ENCODE measurements around the gene SLC38A3.

The SLC38A3 gene

DNA sequence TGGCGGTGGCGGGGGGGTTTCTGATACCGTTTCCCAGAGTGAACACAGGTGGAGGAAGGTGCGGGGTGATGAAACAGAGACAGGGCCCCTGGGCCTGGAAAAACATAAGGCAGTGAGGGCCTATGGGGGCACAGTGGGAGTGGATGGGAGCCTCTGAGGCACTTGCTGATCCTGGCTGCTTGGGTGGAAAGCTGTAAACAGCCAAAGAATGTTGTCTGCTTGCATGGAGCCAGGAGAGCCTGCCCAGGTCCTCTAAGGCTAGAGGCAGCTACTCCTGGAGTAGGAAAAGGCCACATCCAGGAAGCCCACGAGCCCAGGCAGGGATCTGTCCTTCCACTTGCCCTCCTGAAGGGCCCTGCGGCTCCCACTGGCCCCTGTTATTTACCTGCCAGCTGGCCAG lies 60.9 kb downstream of the SLC38A3 start:
- no peak for DNase-seq (ENCODE audit: low read depth)
- TF ChIP-seq, protein P1, sequence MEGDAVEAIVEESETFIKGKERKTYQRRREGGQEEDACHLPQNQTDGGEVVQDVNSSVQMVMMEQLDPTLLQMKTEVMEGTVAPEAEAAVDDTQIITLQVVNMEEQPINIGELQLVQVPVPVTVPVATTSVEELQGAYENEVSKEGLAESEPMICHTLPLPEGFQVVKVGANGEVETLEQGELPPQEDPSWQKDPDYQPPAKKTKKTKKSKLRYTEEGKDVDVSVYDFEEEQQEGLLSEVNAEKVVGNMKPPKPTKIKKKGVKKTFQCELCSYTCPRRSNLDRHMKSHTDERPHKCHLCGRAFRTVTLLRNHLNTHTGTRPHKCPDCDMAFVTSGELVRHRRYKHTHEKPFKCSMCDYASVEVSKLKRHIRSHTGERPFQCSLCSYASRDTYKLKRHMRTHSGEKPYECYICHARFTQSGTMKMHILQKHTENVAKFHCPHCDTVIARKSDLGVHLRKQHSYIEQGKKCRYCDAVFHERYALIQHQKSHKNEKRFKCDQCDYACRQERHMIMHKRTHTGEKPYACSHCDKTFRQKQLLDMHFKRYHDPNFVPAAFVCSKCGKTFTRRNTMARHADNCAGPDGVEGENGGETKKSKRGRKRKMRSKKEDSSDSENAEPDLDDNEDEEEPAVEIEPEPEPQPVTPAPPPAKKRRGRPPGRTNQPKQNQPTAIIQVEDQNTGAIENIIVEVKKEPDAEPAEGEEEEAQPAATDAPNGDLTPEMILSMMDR (conservative IDR thresholded peaks at IDR 0.05; ENCODE audit: low read depth, low read length) = no peak
- H3K4me3 ChIP-seq (ENCODE audit: low read depth, low read length) = no peak overlapping the region

GRCh38 chr3:50266836-50267235 lies 61.8 kb downstream of the SLC38A3 start:
- TF ChIP-seq, protein P1 (conservative IDR thresholded peaks at IDR 0.05; ENCODE audit: low read depth, low read length) = no peak
- no peak for DNase-seq (ENCODE audit: low read depth)
- peak overlapping the region; percentile 65 for H3K4me3 ChIP-seq (ENCODE audit: low read depth, low read length)

DNA sequence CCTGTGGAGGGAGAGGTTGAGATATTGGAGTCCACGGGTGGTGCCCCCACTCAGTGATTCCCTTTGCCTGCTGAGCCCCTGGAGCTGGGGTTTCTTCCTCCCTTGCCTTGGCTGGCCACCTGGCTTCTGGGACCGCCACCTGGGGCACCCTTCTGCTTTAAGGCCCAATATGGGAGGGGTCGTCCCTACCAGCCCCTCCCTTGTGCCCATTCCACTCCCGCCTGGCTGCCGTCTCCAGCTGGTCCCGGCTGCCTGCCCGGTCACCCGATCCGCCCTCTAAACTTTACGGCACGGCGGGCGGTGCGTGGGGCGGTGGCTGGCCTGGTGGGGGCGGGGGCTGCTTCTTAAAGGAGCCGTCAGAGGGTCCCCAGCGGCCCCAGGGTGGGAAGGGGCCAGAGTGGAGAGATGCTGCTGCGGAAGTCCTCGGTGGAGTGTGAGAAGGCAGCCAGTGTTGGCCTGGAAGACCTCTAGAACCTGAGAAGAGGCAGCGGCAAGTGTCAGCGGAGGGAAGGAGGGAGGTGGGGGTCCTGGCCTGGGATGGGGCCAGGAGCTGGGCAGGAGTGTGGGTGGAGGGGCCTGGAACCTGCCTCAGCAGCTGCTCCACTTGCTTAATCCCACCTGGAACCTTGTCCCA lies 62.3 kb downstream of the SLC38A3 start:
- peak; percentile 46 for DNase-seq (ENCODE audit: low read depth)
- H3K4me3 ChIP-seq (ENCODE audit: low read depth, low read length) = peak overlapping the region; percentile 65
- TF ChIP-seq, protein P1 (conservative IDR thresholded peaks at IDR 0.05; ENCODE audit: low read depth, low read length) = no peak

- TF ChIP-seq, protein P1 (conservative IDR thresholded peaks at IDR 0.05; ENCODE audit: low read depth, low read length) = no peak
- H3K4me3 ChIP-seq (ENCODE audit: low read depth, low read length) = no peak overlapping the region
Observed at GRCh38 chr3:50268276-50268675, 63.2 kb downstream of the SLC38A3 start.

DNA sequence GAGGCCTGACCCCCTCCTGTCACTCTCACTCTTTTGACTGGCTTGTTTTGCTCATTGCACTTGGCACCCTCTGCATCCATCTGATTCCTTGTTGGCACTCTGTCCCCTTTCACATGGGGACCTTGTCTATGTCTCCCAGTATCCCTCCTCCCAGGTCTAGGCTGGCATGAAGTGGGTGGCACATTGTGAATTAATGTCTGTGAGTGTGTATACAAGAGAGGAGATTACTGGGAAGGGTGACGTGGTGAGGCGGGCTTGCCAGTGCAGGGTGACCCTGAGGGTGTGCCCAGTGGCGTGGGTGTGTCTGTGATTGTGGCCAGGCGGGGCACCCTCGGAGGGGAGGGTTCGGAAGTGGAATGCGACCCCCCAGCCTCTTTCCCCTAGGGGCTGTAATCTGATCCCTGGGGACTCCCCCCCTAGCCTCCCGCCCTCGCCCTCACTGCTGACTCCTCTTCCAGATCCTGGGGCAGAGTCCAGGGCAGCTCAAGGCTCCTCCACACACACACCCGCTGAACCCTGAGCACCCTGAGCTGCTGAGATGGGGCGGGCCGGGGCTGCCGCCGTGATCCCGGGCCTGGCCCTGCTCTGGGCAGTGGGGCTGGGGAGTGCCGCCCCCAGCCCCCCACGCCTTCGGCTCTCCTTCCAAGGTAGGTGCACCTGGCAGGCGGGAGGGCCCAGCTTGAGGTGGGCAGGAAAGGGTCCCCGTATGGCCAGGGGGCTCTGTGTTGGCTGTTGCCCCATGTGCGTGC lies 63.8 kb downstream of the SLC38A3 start, which contains the start of gene SEMA3B:
TSS of gene SEMA3B (plus strand) at position 445 of the 749 bp plus-strand sequence. CDS start at position 539, 94 bp downstream.
- no peak within 1 kb of the TSS for H3K4me3 ChIP-seq (ENCODE audit: low read depth, low read length)
- no peak for DNase-seq (ENCODE audit: low read depth)
- TF ChIP-seq, protein P1 (conservative IDR thresholded peaks at IDR 0.05; ENCODE audit: low read depth, low read length) = no peak

More at GRCh38 chr3:50268276-50268675, 63.2 kb downstream of the SLC38A3 start:
- no peak for DNase-seq (ENCODE audit: low read depth)

- no peak overlapping the region for H3K4me3 ChIP-seq (ENCODE audit: low read depth, low read length)
- no peak for DNase-seq (ENCODE audit: low read depth)
- TF ChIP-seq, protein P1 (conservative IDR thresholded peaks at IDR 0.05; ENCODE audit: low read depth, low read length) = no peak
Observed at GRCh38 chr3:50269460-50269859, 64.4 kb downstream of the SLC38A3 start.

All from choroid plexus epithelial cell (primary cell).